Loucy (cell line): ENCODE measurements around the gene ARHGAP15.

Experiments
- H2AFZ ChIP-seq: fragments of 200-600 bp; sonication (generic); 2 replicates; pipeline ENCODE4 v1.6.0; 2016; ENCODE audit warnings: antibody characterized with exemption, mild to moderate bottlenecking, low read length, moderate library complexity
- H3F3A ChIP-seq: fragments of 200-600 bp; 2 replicates; pipeline ENCODE4 v1.6.0; 2016; ENCODE audit warnings: antibody characterized with exemption, low read depth, mild to moderate bottlenecking
- H3K27me3 ChIP-seq: fragments of 200-600 bp; sonication (generic); 2 replicates; pipeline ENCODE4 v1.6.1; 2014; ENCODE audit warnings: low read length, mild to moderate bottlenecking; ENCODE audit not compliant: insufficient read depth, poor library complexity, severe bottlenecking
- H3K36me3 ChIP-seq: fragments of 200-600 bp; sonication (generic); 2 replicates; pipeline ENCODE4 v1.6.1; 2016; ENCODE audit warnings: low read length; ENCODE audit not compliant: insufficient read depth
- H3K4me1 ChIP-seq: fragments of 200-600 bp; sonication (generic); 2 replicates; pipeline ENCODE4 v1.5.1; 2014; ENCODE audit warnings: low read length, mild to moderate bottlenecking; ENCODE audit not compliant: insufficient read depth, poor library complexity, severe bottlenecking
- H3K4me2 ChIP-seq: fragments of 200-600 bp; sonication (generic); 2 replicates; pipeline ENCODE4 v1.6.0; 2014; ENCODE audit warnings: antibody characterized with exemption, low read length, low read depth, mild to moderate bottlenecking; ENCODE audit not compliant: poor library complexity, severe bottlenecking
- H3K4me3 ChIP-seq: fragments of 200-600 bp; sonication (generic); 2 replicates; pipeline ENCODE4 v1.5.1; 2014; ENCODE audit warnings: low read length, mild to moderate bottlenecking, mixed read lengths; ENCODE audit not compliant: poor library complexity, severe bottlenecking
- H3K79me2 ChIP-seq: fragments of 200-600 bp; sonication (generic); 2 replicates; pipeline ENCODE4 v1.6.1; 2014; ENCODE audit warnings: low read length; ENCODE audit not compliant: insufficient read depth
- H3K9ac ChIP-seq: fragments of 200-600 bp; sonication (generic); 2 replicates; pipeline ENCODE4 v1.6.0; 2014; ENCODE audit warnings: mild to moderate bottlenecking, low read depth, low read length, moderate library complexity; ENCODE audit not compliant: poor library complexity, severe bottlenecking
- H3K9me2 ChIP-seq: fragments of 200-600 bp; sonication (generic); replicated peaks from 2 replicates; pipeline ENCODE4 v1.6.1; 2016; ENCODE audit warnings: low read depth, low read length, mixed read lengths
- H3K9me3 ChIP-seq: fragments of 200-600 bp; sonication (generic); 2 replicates; pipeline ENCODE4 v1.6.1; 2014; ENCODE audit warnings: mild to moderate bottlenecking, antibody characterized with exemption, low read length, low read depth; ENCODE audit not compliant: insufficient read depth
- H4K20me1 ChIP-seq: fragments of 200-600 bp; sonication (generic); 2 replicates; pipeline ENCODE4 v1.6.0; 2014; ENCODE audit warnings: antibody characterized with exemption, low read length, mild to moderate bottlenecking; ENCODE audit not compliant: insufficient read depth, poor library complexity, severe bottlenecking
- EZH2phosphoT487 ChIP-seq: fragments of 200-600 bp; IDR thresholded peaks from 2 replicates; pipeline ENCODE4 v1.6.1; 2018; ENCODE audit warnings: antibody characterized with exemption, mild to moderate bottlenecking, moderate library complexity, borderline replicate concordance
- TF ChIP-seq, protein P1 (sequence below): fragments of 200-600 bp; sonication (generic); conservative IDR thresholded peaks from 2 replicates; pipeline ENCODE4 v1.5.1; 2014; ENCODE audit warnings: mild to moderate bottlenecking, antibody characterized with exemption, low read length

Gene ARHGAP15

DNA sequence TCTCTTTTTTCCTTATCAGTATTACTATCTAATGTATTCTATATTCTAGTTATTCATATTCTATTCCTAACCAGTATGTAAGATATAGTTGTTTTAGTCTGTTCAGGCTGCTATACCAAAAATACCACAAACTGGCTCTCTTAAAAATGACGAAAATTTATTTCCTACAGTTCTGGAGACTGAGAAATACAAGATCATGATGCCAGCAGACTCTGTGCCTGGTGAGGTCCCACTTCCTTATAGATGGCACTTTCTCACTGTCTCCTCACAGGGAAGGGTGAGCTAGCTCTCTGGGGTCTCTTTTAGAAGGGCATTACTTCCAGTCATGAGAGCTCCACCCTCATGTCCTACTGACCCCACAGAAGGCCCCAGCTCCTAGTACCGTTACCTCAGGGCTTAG is 4.8 kb upstream of the ARHGAP15 start:
- Histone ChIP-seq H3K79me2 (peaks cover 3% of the 10 kb centered on the region), H3F3A (peaks cover 6% of the 10 kb centered on the region; the same call in 1 of the 2 replicates), H3K4me3 (peak overlapping the region; percentile 3), H3K4me2 (peak overlapping the region; percentile 58), H2AFZ (no peak overlapping the region), H3K36me3 (no peaks in the 10 kb centered on the region), H3K9me3 (no peaks in the 10 kb centered on the region), H3K4me1 (peaks cover 76% of the 10 kb centered on the region), H3K9ac (peak overlapping the region; percentile 48), H3K27me3 (no peaks in the 10 kb centered on the region), H3K9me2 (no peaks in the 10 kb centered on the region), H4K20me1 (no peaks in the 10 kb centered on the region)
- TF ChIP-seq, protein P1, sequence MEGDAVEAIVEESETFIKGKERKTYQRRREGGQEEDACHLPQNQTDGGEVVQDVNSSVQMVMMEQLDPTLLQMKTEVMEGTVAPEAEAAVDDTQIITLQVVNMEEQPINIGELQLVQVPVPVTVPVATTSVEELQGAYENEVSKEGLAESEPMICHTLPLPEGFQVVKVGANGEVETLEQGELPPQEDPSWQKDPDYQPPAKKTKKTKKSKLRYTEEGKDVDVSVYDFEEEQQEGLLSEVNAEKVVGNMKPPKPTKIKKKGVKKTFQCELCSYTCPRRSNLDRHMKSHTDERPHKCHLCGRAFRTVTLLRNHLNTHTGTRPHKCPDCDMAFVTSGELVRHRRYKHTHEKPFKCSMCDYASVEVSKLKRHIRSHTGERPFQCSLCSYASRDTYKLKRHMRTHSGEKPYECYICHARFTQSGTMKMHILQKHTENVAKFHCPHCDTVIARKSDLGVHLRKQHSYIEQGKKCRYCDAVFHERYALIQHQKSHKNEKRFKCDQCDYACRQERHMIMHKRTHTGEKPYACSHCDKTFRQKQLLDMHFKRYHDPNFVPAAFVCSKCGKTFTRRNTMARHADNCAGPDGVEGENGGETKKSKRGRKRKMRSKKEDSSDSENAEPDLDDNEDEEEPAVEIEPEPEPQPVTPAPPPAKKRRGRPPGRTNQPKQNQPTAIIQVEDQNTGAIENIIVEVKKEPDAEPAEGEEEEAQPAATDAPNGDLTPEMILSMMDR = no peak
- no peak for TF ChIP-seq EZH2phosphoT487

DNA sequence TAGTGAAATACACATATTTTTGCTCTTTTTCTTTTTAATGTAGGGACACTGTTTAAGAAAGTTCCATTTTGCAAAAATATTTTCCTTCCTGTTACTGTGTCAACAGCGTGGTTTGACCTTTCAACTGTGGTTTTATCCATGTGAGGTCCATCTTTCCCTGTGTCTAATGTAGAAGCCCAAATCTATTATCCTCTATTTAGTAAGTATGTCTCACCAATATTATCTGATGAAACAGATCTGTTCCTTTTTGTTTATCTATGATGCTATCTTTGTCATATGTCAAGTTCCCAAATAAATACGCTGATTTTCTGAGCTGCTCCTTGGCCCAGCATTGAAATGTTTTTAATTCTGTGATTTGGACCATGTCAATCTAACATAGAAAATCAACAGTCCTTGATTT is 3.5 kb upstream of the ARHGAP15 start:
- peaks cover 7% of the 10 kb centered on the region for H4K20me1 ChIP-seq
- no peaks in the 10 kb centered on the region for H3K9me2 ChIP-seq
- peaks cover 81% of the 10 kb centered on the region for H3K4me1 ChIP-seq
- H3K4me2 ChIP-seq = peak overlapping the region; percentile 58
- no peak overlapping the region for H3K4me3 ChIP-seq
- no peaks in the 10 kb centered on the region for H3K27me3 ChIP-seq
- TF ChIP-seq, protein P1 = no peak
- no peak for TF ChIP-seq EZH2phosphoT487
- H3K9me3 ChIP-seq = no peaks in the 10 kb centered on the region
- no peak overlapping the region for H2AFZ ChIP-seq
- peaks cover 16% of the 10 kb centered on the region for H3K79me2 ChIP-seq
- H3K9ac ChIP-seq = no peak overlapping the region
- H3K36me3 ChIP-seq = no peaks in the 10 kb centered on the region
- H3F3A ChIP-seq = peaks cover 6% of the 10 kb centered on the region; the same call in 1 of the 2 replicates

- Histone ChIP-seq H3K4me1 (peaks cover 80% of the 10 kb centered on the region), H3K79me2 (peaks cover 82% of the 10 kb centered on the region), H3K4me3 (peak overlapping the region; percentile 78), H2AFZ (no peak overlapping the region), H3K36me3 (no peaks in the 10 kb centered on the region), H3K4me2 (peak overlapping the region; percentile 76), H3K9me3 (no peaks in the 10 kb centered on the region), H3F3A (peaks cover 6% of the 10 kb centered on the region; the same call in 1 of the 2 replicates), H3K9ac (peak overlapping the region; percentile 89), H3K27me3 (no peaks in the 10 kb centered on the region), H3K9me2 (no peaks in the 10 kb centered on the region), H4K20me1 (peaks cover 73% of the 10 kb centered on the region)
- no peak for TF ChIP-seq EZH2phosphoT487
- TF ChIP-seq, protein P1 = no peak
Measured at GRCh38 chr2:143132355-143132754, 3.1 kb downstream of the ARHGAP15 start.
